ENCODE results near the gene PACS1.

DNA sequence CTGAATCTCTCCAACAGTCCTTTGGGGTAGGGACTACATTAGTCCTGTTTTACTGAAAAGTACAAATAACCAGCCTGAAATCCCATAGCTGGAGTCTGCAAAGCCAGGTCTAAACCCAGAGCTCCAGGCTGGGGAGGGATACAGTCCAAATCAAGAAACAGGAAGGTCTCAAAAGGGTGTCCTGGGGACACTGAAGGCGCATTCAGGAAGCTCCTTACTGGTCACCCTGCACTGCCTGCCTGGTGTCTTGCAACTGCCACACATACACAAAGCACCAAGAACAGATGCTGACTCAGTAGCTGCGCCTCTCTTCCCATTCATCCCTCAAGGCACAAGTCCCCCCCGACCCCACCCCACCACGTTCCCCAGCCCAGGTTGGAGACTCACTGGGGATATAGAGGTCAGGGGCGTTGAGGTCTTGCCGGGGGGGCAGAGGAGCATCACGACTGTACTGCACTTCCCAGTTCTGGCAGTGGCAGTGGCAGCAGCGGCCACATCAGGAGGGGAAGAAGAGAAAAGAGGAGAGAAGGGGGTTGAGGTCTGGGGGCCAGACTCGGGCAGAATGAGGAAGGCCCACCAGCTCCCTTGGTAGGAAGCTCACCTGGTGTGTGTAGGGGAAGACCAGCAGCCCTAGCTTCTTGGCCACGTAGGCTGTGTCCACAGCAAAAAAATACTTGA is 217.3 kb downstream of the PACS1 start:
- TF ChIP-seq, protein P1, sequence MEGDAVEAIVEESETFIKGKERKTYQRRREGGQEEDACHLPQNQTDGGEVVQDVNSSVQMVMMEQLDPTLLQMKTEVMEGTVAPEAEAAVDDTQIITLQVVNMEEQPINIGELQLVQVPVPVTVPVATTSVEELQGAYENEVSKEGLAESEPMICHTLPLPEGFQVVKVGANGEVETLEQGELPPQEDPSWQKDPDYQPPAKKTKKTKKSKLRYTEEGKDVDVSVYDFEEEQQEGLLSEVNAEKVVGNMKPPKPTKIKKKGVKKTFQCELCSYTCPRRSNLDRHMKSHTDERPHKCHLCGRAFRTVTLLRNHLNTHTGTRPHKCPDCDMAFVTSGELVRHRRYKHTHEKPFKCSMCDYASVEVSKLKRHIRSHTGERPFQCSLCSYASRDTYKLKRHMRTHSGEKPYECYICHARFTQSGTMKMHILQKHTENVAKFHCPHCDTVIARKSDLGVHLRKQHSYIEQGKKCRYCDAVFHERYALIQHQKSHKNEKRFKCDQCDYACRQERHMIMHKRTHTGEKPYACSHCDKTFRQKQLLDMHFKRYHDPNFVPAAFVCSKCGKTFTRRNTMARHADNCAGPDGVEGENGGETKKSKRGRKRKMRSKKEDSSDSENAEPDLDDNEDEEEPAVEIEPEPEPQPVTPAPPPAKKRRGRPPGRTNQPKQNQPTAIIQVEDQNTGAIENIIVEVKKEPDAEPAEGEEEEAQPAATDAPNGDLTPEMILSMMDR (optimal IDR thresholded peaks at IDR 0.05 in 1 of 3, IDR thresholded peaks at IDR 0.05 in 1 of 3, conservative IDR thresholded peaks at IDR 0.05 in 1 of 3; ENCODE audit: extremely low read depth in 1 of 3, insufficient read depth in 2 of 3, low read length in 3 of 3), result no peak
- no peak for TF ChIP-seq EZH2 (IDR thresholded peaks at IDR 0.05; ENCODE audit: low read length)
